ENCODE data around the gene ITGA1.

ITGA1 gene

DNA sequence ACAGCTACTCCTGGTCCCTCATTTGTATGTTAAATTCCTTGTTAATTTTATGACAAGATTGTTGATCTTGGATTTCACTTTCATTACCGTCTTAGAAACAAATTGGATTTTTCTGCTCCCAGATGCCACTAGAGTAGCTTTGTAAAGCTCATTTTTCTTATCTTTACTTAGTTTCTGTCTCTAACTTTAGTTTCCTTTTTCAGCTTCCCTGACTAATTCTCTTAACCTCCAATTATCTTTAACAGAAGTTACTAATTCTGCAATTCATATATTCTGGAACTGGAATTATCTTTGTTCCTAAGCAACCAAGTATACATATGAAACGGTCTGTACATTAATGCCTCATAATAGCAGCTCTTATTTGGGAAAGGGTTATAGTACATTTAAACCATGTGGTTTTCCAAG, 16.7 kb downstream of the ITGA1 start:
- peaks cover 55% of the 10 kb centered on the region for H3K36me3 ChIP-seq (ENCODE audit: low read depth)
- TF ChIP-seq, protein P1, sequence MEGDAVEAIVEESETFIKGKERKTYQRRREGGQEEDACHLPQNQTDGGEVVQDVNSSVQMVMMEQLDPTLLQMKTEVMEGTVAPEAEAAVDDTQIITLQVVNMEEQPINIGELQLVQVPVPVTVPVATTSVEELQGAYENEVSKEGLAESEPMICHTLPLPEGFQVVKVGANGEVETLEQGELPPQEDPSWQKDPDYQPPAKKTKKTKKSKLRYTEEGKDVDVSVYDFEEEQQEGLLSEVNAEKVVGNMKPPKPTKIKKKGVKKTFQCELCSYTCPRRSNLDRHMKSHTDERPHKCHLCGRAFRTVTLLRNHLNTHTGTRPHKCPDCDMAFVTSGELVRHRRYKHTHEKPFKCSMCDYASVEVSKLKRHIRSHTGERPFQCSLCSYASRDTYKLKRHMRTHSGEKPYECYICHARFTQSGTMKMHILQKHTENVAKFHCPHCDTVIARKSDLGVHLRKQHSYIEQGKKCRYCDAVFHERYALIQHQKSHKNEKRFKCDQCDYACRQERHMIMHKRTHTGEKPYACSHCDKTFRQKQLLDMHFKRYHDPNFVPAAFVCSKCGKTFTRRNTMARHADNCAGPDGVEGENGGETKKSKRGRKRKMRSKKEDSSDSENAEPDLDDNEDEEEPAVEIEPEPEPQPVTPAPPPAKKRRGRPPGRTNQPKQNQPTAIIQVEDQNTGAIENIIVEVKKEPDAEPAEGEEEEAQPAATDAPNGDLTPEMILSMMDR (IDR thresholded peaks at IDR 0.05; ENCODE audit: poor library complexity, severe bottlenecking), result no peak
- no peaks in the 10 kb centered on the region for H3K27me3 ChIP-seq (ENCODE audit: insufficient read depth, poor library complexity, severe bottlenecking)
- no peak overlapping the region for H3K27ac ChIP-seq (ENCODE audit: poor library complexity, severe bottlenecking)
- no peaks in the 10 kb centered on the region for H3K9me3 ChIP-seq (ENCODE audit: severe bottlenecking)
- H3K4me3 ChIP-seq (ENCODE audit: severe bottlenecking), result no peak overlapping the region
- no peak for ATAC-seq (ENCODE audit: low read depth)
- peaks cover 36% of the 10 kb centered on the region for H3K4me1 ChIP-seq (ENCODE audit: insufficient read depth, poor library complexity, severe bottlenecking)
- no peak for DNase-seq (ENCODE audit: low spot score)

DNA sequence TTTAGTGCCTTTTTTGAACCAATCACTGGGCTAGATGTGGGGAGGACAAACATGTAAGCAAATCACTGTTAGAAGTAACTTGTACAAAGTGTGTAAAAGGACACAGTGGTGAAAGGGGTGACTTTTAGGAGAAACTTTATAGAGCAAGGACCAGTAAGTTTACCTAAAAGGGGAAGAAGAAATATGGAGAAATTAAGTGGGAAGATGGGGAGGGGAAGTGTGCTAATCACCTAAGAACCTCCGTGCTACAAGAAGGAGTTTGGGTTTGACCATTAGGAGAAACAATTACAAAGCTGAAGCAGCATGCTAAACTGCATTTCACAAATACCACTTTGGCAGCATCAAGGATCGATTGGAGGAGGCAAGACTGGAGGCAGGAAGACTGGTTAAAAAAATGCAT, 17.3 kb downstream of the ITGA1 start:
- Histone ChIP-seq H3K36me3 (ENCODE audit: low read depth) (peaks cover 55% of the 10 kb centered on the region), H3K27me3 (ENCODE audit: insufficient read depth, poor library complexity, severe bottlenecking) (no peaks in the 10 kb centered on the region), H3K4me3 (ENCODE audit: severe bottlenecking) (no peak overlapping the region), H3K4me1 (ENCODE audit: insufficient read depth, poor library complexity, severe bottlenecking) (peaks cover 42% of the 10 kb centered on the region), H3K9me3 (ENCODE audit: severe bottlenecking) (no peaks in the 10 kb centered on the region), H3K27ac (ENCODE audit: poor library complexity, severe bottlenecking) (no peak overlapping the region)
- no peak for DNase-seq (ENCODE audit: low spot score)
- TF ChIP-seq, protein P1 (IDR thresholded peaks at IDR 0.05; ENCODE audit: poor library complexity, severe bottlenecking), result no peak
- no peak for ATAC-seq (ENCODE audit: low read depth)

DNA sequence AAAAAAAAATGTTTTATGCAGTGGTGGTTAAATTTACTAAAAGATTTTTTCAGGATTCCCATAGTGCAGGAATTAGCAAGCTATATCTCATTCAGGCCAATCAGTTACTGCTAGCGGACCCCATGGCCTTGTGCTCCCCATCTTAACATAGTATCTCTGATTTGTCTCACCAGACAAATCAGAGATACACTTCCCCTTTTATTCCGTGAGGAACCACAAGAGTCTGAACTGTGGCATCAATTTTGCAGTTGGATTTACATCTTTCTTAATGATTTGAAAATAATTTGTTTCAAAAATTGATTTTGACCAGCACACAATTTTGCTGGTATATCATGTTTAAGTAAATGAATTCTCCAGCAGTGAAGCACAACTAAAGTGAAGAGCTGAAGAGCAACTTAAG, 17.9 kb downstream of the ITGA1 start:
- ATAC-seq (ENCODE audit: low read depth) (no peak), DNase-seq (ENCODE audit: low spot score) (no peak)
- Histone ChIP-seq H3K27me3 (ENCODE audit: insufficient read depth, poor library complexity, severe bottlenecking) (no peaks in the 10 kb centered on the region), H3K9me3 (ENCODE audit: severe bottlenecking) (no peaks in the 10 kb centered on the region), H3K4me1 (ENCODE audit: insufficient read depth, poor library complexity, severe bottlenecking) (peaks cover 48% of the 10 kb centered on the region), H3K36me3 (ENCODE audit: low read depth) (peaks cover 52% of the 10 kb centered on the region), H3K4me3 (ENCODE audit: severe bottlenecking) (no peak overlapping the region), H3K27ac (ENCODE audit: poor library complexity, severe bottlenecking) (no peak overlapping the region)
- TF ChIP-seq, protein P1 (IDR thresholded peaks at IDR 0.05; ENCODE audit: poor library complexity, severe bottlenecking), result no peak

DNA sequence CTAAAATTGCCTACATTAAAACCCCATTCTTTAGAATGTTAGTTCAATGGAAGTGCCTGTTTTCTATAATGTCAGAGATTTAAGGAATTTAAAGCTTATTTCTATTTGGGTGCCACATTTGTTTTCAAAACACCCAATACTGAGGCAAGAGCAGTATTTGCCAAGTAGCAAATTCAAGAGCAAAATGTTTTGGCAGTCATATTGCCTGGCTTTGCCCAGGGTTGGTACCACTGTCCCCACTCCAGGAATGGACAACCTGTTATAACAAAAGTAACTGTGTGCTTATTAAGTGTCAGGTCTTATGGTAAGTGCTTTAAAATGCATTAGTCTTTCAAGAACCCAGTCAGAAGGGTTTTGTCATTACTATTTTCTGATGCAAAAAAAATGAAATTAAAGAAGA, 19.3 kb downstream of the ITGA1 start:
- H3K9me3 ChIP-seq (ENCODE audit: severe bottlenecking), result no peaks in the 10 kb centered on the region
- no peak for ATAC-seq (ENCODE audit: low read depth)
- H3K4me1 ChIP-seq (ENCODE audit: insufficient read depth, poor library complexity, severe bottlenecking), result peaks cover 52% of the 10 kb centered on the region
- H3K36me3 ChIP-seq (ENCODE audit: low read depth), result peaks cover 38% of the 10 kb centered on the region
- no peak overlapping the region for H3K27ac ChIP-seq (ENCODE audit: poor library complexity, severe bottlenecking)
- no peaks in the 10 kb centered on the region for H3K27me3 ChIP-seq (ENCODE audit: insufficient read depth, poor library complexity, severe bottlenecking)
- H3K4me3 ChIP-seq (ENCODE audit: severe bottlenecking), result no peak overlapping the region
- TF ChIP-seq, protein P1 (IDR thresholded peaks at IDR 0.05; ENCODE audit: poor library complexity, severe bottlenecking), result no peak
- DNase-seq (ENCODE audit: low spot score), result no peak

DNA sequence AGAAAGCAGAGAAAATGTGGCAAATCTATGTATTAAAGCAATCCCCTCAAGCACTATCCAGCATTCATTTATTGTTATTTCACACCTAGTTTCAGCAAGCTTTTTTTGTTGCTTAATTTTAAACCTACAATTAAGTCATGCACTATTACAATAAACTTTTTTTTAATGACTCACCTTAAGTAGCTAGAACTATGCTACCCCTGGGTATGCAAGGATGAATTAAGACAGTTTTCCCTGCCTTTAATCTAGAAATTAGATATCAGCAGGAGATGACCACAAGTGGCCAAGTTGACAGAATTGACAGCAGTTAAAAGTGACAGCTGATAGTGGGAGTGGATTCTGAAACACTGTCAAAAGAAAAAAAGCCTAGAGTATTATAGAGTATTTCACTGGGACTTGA, 20.0 kb downstream of the ITGA1 start:
- no peaks in the 10 kb centered on the region for H3K27me3 ChIP-seq (ENCODE audit: insufficient read depth, poor library complexity, severe bottlenecking)

More for the DNA sequence above, 20.0 kb downstream of the ITGA1 start:
- no peak overlapping the region for H3K4me3 ChIP-seq (ENCODE audit: severe bottlenecking)
- TF ChIP-seq, protein P1 (IDR thresholded peaks at IDR 0.05; ENCODE audit: poor library complexity, severe bottlenecking), result no peak
- DNase-seq (ENCODE audit: low spot score) (no peak), ATAC-seq (ENCODE audit: low read depth) (peak; percentile 43; the same call in 1 of the 3 replicates)
- no peaks in the 10 kb centered on the region for H3K9me3 ChIP-seq (ENCODE audit: severe bottlenecking)
- no peak overlapping the region for H3K27ac ChIP-seq (ENCODE audit: poor library complexity, severe bottlenecking)
- H3K4me1 ChIP-seq (ENCODE audit: insufficient read depth, poor library complexity, severe bottlenecking), result peaks cover 45% of the 10 kb centered on the region
- peaks cover 31% of the 10 kb centered on the region for H3K36me3 ChIP-seq (ENCODE audit: low read depth)

Data from RWPE2 (cell line).